Ovary (tissue), 10 donors: ENCODE results near the gene TMEM11. TPM values are rescaled to one million over a fixed set of nuclear protein-coding genes. Genes with fewer than 3 reads are reported as not detected.
A peak's percentile ranks its signal among the peaks of the same experiment; 100 is the strongest.

Experiments
- DNase-seq, 5 donors: peaks; one replicate each; pipeline ENCODE4 v3.0.0-alpha.2; 2019 to 2020
- H3K27ac ChIP-seq, 2 donors: fragments of 200-600 bp; one replicate each; pipeline versions ENCODE4 v1.5.1 to v1.8.0; 2019 to 2022
- H3K27me3 ChIP-seq: fragments of 200-600 bp; one replicate; pipeline ENCODE4 v1.8.0; 2022
- H3K36me3 ChIP-seq: fragments of 200-600 bp; sonication (generic); one replicate; pipeline ENCODE4 v1.5.1; 2019
- H3K4me1 ChIP-seq: one replicate; pipeline ENCODE4 v1.8.1; 2013; ENCODE audit warnings: mild to moderate bottlenecking, moderate library complexity; ENCODE audit not compliant: insufficient read depth
- H3K4me3 ChIP-seq: fragments of 200-600 bp; sonication (generic); one replicate; pipeline ENCODE4 v1.5.1; 2017
- H3K9me3 ChIP-seq, 2 donors: fragments of 200-600 bp in 1 of 2; sonication (generic) in 1 of 2; one replicate each; pipeline versions ENCODE4 v1.5.1 to v1.8.1; 2013 to 2019; ENCODE audit warnings: mild to moderate bottlenecking in 1 of 2, moderate library complexity in 1 of 2
- CTCF ChIP-seq, 3 donors: fragments of 450-650 bp in 2 of 3; fragments of 200-600 bp in 1 of 3; IDR thresholded peaks; one replicate each; pipeline versions ENCODE4 v1.5.1 to v1.8.0; 2016 to 2022; ENCODE audit warnings: antibody characterized with exemption in 3 of 3, mild to moderate bottlenecking in 1 of 3
- EP300 ChIP-seq: sonication (generic); formaldehyde crosslinking; IDR thresholded peaks from one replicate; pipeline ENCODE4 v1.6.1; 2017; ENCODE audit warnings: antibody characterized with exemption
- POLR2A ChIP-seq: fragments of 450-650 bp; IDR thresholded peaks from one replicate; pipeline ENCODE4 v1.6.1; 2017; ENCODE audit warnings: antibody characterized with exemption, mild to moderate bottlenecking, moderate library complexity
- WGBS, 3 donors: extraction: QIAGEN DNeasy Blood & Tissue Kit in 1 of 3; methylation state at CpG; one replicate each; pipeline versions ENCODE4 v1.1.5 to v1.1.7; 2013 to 2017; 5-methylcytosine and 5-hydroxymethylcytosine counted together
- intact Hi-C, 4 donors: fragments of 100-400 bp; cut with DNase I; formaldehyde crosslinking; loops; one replicate each; pipeline versions ENCODE4 v1.11.0 to v1.15.1; 2022 to 2023
- long read RNA-seq, 3 donors: library from polyadenylated mRNA in 2 of 3; unstranded in 2 of 3; transcript quantifications; one replicate each; pipeline ENCODE4 v2.0.0 and lab custom pipeline, GENCODE V29; 2021 to 2026
- polyA plus RNA-seq, 2 donors: library from polyadenylated mRNA; stranded (reverse); fragments of 200-250 nt in 1 of 2; fragments of 350-450 nt in 1 of 2; fragmentation: Illumina TruSeq in 1 of 2; extraction: RNeasy Lipid Tissue Mini Kit (QIAGEN cat#74804) in 1 of 2; gene quantifications; one replicate each; pipeline ENCODE4 v1.2.3, GENCODE V29; 2013 to 2014
- total RNA-seq, 7 donors: library from RNA; depleted of rRNA in 2 of 7; stranded (reverse); fragments of >200 nt in 2 of 7; fragmentation: NEBNext Ultra II Directional in 3 of 7; extraction: Animal tissue kit (Norgen Biotek cat#: 25700) in 3 of 7; gene quantifications; one replicate each; pipeline versions ENCODE4 v1.1.0 to v1.2.4, GENCODE V29; 2016 to 2023
- donor health status: DM: no; HTN: no; CAD: no; lungs with moderate emphysema.
- donor health status: DM: no; HTN: no; CAD: no.
- donor health status: Bipolar disorder and iron deficiency.
- donor health status: DM: yes; HTN: yes; CAD: no.
- donor health status: DM: no; HTN: no; CAD: no.
- donor health status: DM: yes; HTN: yes; CAD: no.

Gene TMEM11, protein sequence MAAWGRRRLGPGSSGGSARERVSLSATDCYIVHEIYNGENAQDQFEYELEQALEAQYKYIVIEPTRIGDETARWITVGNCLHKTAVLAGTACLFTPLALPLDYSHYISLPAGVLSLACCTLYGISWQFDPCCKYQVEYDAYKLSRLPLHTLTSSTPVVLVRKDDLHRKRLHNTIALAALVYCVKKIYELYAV
- 10 to 100 TPM; 10.5 to 18.5 (median 15.8) TPM for total RNA-seq
- 10 to 100 TPM; 17.1 to 20.0 TPM for polyA plus RNA-seq
- long read RNA-seq, donor 1, transcript TMEM11-202 (3 exons, 1,246 nt): minor isoform, 18 of 49 reads
- long read RNA-seq, donor 1, transcript TMEM11-201 (2 exons, 2,095 nt): major isoform, 28 of 49 reads
- long read RNA-seq, donor 1, partial matches to known transcripts: 2 of 49 reads
- long read RNA-seq, donor 1, other reads (novel, unspliced or antisense): 0 of 49 reads
- long read RNA-seq, donor 2, transcript TMEM11-202 (3 exons, 1,246 nt): minor isoform, 12 of 36 reads
- long read RNA-seq, donor 2, transcript TMEM11-201 (2 exons, 2,095 nt): major isoform, 24 of 36 reads
- long read RNA-seq, donor 2, partial matches to known transcripts: 0 of 36 reads
- long read RNA-seq, donor 2, other reads (novel, unspliced or antisense): 0 of 36 reads
- long read RNA-seq, donor 3, transcript TMEM11-201 (2 exons, 2,095 nt): major isoform, 21 of 42 reads
- long read RNA-seq, donor 3, transcript TMEM11-202 (3 exons, 1,246 nt): minor isoform, 6 of 42 reads
- long read RNA-seq, donor 3, partial matches to known transcripts: 0 of 42 reads
- long read RNA-seq, donor 3, other reads (novel, unspliced or antisense): 14 of 42 reads

DNA sequence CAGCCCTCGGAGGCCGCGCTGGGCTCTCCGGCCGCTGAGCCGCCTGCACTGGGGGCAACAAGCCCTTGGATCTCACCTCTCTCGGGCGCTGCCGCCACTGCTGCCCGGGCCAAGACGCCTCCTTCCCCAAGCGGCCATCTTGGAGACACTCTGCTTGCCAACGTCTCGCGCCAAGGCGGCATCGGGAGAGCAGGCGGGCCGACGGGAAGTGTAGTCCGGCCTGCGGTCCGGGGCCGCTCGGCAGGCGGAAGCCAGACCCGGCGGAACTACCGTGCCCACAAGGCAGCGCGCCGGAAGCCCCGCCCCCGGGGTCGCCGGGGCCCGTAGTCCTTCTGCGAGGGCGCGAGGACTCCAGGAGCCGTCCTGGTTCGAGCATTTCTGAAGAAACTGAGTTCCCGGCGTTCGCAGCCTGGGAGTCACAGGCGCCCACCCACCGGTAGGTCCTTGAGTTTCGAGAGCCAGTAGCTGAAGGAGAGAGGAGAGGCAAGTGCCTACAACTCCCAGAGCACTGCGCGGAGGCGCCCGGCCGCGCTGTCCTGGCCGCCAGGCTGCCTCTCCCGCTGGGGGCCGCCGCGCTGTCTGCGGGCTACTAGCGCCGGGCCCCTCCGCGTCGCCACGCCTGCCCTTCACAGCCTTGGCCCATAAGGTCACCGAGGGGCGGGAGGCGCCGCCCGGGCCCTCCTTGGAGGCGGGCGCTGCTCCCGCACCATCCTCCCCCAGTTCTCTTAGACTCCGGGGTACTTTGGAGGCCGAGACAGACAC is at the start of gene TMEM11:
Gene TMEM11 (minus strand): TSS at position 147 of the 762 bp plus-strand sequence. CDS start 9 bp downstream, at position 138.
- peak; percentile 94 to 97 (median 95) for DNase-seq
- intact Hi-C loops: loop anchor here in 1 of 4 donors (2.0 to 10.0 kb wide), 2 partner anchors 39 to 89 kb away; partner anchors contain the start of genes DHRS7B and NATD1
- H3K4me1 ChIP-seq: peaks cover 14% of the 10 kb centered on the region
- no peaks in the 10 kb centered on the region for H3K36me3 ChIP-seq
- H3K4me3 ChIP-seq: peak within 1 kb of the TSS; percentile 93
- no peaks in the 10 kb centered on the region for H3K27me3 ChIP-seq
- no peaks in the 10 kb centered on the region for H3K9me3 ChIP-seq
- 0 to 1% (median 0%) methylated on average over 60 to 76 of the region's 76 CpGs for WGBS, 3 donors
- peak within 1 kb of the TSS; percentile 61 to 92 for H3K27ac ChIP-seq
- TF ChIP-seq POLR2A: peak; percentile 56
- peak in 1 of 3 donors; percentile 40 for TF ChIP-seq CTCF (IDR thresholded peaks at IDR 0.05)
- no peak for TF ChIP-seq EP300

- Histone ChIP-seq H3K27me3 (no peaks in the 10 kb centered on the region), H3K4me3 (no peak overlapping the region), H3K36me3 (no peaks in the 10 kb centered on the region), H3K9me3 (no peaks in the 10 kb centered on the region), H3K4me1 (peaks cover 1% of the 10 kb centered on the region), H3K27ac (no peak overlapping the region)
- no peak for DNase-seq
- TF ChIP-seq EP300: no peak
- TF ChIP-seq CTCF (IDR thresholded peaks at IDR 0.05): no peak
- no peak for TF ChIP-seq POLR2A
- 44 to 50% (median 49%) methylated on average over 6 of the region's 6 CpGs for WGBS, 3 donors
- intact Hi-C loops: no loop called here
These were observed 49.4 kb upstream of the TMEM11 start for GRCh38 chr17:21263376-21263775.

DNA sequence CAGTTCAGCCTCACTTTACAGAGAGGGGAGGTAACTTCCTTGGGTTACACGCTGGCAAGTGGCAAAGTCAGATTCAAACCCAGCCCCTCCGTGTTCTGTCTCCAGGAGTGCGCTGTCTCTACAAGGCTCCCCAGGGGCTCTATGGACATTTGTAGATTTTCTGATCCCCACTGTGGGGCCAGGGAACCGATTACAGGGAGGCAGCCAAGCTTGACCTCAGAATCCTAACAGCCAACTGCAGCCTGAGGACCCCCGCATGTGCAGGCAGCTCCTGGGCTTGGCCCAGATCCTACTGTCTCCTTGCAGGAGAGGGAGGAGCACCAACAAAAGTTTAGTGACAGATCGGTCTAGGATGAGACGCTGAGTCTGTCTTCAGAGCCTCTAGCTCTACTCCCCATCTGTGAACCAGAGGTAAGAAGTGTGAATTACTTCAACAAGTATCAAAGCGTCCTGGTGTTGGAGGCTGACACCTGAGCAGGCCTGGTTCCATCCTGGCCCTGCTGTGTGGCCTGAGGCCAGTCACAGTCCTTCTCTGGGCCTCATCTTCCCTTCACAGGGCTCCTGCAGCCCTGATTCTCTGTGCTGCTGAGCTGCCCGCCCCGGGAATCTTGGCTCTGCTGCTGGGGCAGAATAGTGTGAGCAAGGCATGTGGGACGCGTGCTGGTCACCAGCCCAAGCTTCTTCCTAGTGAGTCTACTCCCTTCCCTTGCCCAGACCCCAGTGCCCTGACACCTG is 48.5 kb upstream of the TMEM11 start:
- intact Hi-C loops: no loop called here
- Histone ChIP-seq H3K27ac (no peak overlapping the region), H3K27me3 (no peaks in the 10 kb centered on the region), H3K36me3 (no peaks in the 10 kb centered on the region), H3K4me3 (no peak overlapping the region), H3K4me1 (peaks cover 1% of the 10 kb centered on the region), H3K9me3 (no peaks in the 10 kb centered on the region)
- 72 to 74% (median 74%) methylated on average over 12 of the region's 12 CpGs for WGBS, 3 donors
- TF ChIP-seq POLR2A: no peak
- TF ChIP-seq EP300: no peak
- no peak for TF ChIP-seq CTCF (IDR thresholded peaks at IDR 0.05)
- DNase-seq: no peak
